ENCODE results near the gene UGGT2.
"Not testable (repeated sequence)": the region's sequence is repeated elsewhere in the genome, so short reads cannot be mapped to it uniquely, and the experiment has no call there.

UGGT2 gene

DNA sequence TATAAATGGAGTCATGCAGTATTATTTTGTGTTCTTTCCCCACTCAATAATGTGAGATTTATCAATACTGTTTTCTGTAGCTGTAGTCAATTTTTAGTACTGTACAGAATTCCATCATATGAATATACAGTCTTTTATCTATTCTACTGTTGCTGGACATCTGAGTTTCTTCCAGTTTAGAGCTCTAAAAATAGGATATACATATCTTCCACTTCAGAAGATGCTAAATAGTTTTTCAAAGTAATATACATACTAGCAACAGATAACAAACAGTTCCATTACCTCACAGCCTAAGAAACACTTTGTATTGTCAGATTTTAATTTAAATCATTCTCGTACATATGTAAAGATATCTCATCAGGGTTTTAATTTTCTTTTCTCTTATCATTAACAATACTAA, 149.6 kb downstream of the UGGT2 start:
- no peak for DNase-seq (ENCODE audit: low read depth in 2 of 3, low spot score in 2 of 3)

DNA sequence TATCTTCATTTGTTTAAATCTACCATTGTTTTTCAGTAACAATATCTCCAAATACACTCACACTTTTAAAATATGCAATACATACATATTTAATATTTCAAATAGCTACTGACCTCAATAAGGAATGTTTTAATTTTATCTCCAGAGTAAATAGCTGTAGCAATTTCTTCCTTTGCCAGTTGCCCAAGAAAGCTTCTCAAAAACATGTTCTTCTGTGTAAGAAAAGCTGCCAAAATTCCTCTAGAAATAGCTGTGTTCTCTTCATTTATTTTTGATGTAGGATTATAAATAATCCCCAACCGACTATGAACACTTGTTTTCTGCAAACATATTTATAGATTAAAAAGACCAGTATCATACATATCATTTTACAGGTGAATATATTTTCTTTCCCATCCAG, 150.5 kb downstream of the UGGT2 start:
- DNase-seq (ENCODE audit: low read depth in 2 of 3, low spot score in 2 of 3): no peak

DNA sequence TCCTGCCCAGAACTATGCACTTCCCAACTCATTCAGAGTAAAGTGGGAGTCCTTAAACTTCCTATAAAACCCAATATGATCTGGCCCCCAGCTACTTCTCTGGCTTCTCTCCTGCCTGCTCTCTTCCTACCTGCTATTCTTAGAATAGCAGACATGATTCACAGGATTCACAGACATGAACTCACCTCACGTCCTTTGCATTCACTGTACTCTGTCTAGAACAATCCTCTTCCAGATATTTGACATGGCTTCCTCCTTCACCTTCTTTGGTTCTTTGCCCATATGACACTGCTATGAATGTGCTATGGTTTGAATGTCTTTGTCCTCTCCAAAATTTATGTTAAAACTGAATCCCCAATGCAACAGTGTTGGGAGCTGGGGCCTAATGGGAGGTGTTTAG, 154.9 kb downstream of the UGGT2 start:
- DNase-seq (ENCODE audit: low read depth in 2 of 3, low spot score in 2 of 3): no peak

DNA sequence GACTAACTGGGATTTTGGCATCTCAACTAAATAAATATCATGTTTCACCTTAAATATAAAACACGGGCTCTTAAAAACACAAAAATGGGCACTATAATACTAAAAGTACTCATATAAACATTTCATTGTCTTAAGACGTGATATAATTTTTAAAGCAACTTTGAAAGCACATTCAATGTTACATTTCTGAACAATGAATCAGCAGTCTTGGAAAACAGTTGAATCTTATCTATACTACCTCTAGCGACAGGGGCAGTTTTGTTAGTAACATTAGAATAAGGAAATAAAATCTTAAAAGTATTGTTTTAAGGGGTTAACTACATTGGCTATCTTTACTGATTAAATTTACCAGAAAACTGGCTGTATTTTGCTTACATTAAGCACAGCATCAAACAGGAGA, 156.9 kb downstream of the UGGT2 start:
- no peak for DNase-seq (ENCODE audit: low read depth in 2 of 3, low spot score in 2 of 3)

DNA sequence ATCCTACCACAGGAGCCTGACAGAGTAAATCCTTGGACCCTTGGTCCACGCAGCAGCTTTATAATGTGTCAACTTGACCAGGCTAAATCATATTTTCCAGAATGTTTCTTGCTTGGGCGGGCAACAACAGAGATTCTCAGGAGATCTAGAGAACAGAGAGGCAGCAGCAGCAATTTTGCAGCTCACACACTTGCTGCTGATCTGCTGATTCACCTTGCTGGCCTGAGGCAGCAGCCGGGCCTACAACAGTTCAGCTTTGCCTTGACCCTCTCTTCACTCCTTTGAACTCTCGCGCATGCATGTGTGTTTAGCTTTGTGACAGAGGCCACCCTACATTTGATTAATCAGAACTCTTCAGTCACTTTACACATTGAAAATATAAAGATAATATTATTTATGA, 159.3 kb downstream of the UGGT2 start:
- DNase-seq (ENCODE audit: low read depth in 2 of 3, low spot score in 2 of 3): no peak

DNA sequence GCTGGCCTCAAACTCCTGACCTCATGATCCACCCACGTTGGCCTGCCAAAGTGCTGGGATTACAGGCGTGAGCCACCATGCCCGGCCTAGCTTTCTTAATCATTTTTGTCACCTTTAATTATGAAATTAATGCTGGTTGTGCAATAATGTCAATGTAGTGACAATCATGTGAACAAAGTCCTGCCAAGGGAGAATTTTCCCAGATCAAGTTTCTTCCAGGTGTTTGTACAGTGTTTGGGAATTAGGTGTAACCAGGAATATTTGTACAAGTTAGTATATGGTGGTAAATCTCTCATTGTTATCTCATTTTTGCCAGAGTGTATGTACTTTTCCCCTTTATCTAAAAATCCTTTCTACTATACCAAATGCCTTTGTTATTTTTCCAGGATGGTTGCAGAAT, 171.1 kb downstream of the UGGT2 start:
- DNase-seq (ENCODE audit: low read depth in 2 of 3, low spot score in 2 of 3): no peak

DNA sequence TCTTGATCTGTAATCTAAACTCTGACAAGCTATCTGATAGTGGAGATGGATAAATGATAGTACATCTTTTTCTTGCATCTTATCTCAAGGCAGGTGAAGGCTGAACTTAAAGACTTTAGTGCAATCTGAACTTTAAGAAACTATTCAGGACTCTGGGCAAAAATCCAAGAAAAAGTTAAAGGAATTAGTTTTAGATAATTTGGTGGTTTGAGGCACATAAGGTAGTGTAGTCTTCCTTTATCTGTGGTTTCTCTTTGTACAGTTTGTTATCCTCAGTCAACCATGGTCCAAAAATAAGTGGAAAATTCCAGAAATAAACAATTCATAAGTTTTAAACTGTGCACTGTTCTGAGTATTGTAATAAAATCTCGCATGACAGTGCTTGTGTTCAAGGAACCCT, 172.9 kb downstream of the UGGT2 start:
- no peak for DNase-seq (ENCODE audit: low read depth in 2 of 3, low spot score in 2 of 3)

DNA sequence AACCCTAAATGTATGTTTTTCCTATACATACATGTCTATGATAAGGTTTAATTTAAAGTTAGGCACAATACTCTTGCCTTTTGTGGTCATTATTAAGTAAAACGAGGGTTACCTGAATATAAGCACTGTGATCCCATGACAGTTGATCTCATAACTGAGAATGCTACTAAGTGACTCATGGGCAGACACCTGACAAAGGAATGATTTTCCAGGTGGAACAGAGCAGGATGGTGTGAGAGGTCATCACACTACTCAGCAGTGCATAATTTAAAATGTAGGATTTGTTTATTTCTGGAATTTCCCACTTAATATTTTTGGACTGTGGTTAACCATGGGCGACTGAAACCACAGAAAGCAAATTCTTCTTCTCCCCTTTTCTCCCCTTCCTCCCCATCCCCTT, 178.9 kb downstream of the UGGT2 start:
- DNase-seq (ENCODE audit: low read depth in 2 of 3, low spot score in 2 of 3): no peak

DNA sequence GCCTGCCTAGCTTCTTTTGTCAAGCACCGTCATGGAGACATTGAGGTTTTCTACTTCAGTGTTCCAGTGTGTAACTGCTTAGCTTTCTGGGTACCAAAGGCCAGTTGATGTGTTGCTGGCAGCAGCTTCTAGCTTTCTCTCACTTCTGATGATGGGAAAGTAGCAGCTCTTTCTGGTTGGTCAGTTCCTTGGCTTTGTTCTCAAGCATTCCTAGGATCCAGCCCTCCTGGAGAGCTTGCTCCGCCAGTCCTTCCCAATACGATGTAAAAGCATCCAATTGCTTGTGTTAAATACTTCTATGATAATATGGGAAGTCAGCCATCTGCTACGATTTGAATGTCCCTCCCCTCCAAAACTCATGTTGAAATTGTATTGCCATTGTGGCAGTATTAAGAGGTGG, 182.8 kb downstream of the UGGT2 start:
- no peak for DNase-seq (ENCODE audit: low read depth in 2 of 3, low spot score in 2 of 3)

DNA sequence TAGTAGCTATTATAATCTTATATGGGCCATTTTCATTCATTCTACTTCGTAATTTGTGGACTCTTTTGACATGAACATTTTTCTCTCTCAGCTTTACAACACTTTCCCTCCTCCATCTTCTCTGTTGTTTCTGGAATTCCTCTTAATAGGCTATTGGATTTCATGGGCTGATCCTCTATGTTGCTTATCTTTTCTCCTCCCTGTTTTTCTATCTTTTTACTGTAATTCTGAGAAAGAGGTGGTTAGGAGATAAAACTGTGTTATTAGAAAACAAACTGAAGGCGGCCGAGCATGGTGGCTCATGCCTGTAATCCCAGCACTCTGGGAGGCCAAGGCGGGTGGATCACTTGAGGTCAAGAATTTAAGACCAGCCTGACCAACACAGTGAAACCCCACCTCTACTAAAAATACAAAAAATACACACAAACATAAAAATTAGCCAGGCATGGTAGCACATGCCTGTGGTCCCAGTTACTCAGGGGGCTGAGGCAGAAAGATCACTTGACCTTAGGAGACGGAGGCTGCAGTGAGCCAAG, 188.1 kb downstream of the UGGT2 start:
- no peak for DNase-seq (ENCODE audit: low read depth in 2 of 3, low spot score in 2 of 3)

DNA sequence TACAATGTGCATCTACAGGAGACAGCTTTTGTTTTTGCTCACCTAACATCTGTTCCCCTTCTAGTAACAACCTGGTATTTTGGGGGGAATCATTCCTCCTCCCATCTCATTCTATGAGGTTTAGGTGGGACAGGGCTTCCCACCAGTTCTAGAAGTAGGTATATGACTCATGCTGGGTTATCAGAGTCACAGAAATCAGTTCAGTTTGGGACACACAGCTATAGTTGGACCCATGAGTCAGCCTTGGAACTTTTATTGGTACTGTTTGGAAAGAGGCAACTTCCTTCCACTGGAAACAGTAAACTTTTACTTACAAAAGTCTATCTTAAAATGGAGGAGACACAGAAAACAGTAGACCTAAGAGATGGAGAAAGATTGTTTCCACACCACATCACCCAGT, 190.8 kb downstream of the UGGT2 start:
- no peak for DNase-seq (ENCODE audit: low read depth in 2 of 3, low spot score in 2 of 3)

DNA sequence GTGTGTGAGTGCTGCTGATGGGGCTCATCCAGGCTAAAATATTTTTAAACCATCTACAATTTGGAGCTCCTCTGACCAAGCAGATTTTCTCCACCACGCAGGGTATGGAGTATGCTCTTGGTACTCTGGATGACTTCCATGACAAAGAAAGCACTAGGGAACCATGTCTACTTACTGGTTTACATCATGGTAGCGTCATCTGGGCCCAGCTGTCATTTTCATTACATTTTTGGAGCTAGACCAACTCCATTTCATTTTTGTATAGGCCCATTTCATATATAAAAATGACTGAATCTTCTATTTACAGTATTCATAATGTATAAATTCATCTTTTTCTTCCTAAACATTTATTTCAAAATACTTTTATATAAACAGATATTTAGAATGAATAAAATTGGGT, 191.9 kb downstream of the UGGT2 start:
- DNase-seq (ENCODE audit: low read depth in 2 of 3, low spot score in 2 of 3): no peak

DNA sequence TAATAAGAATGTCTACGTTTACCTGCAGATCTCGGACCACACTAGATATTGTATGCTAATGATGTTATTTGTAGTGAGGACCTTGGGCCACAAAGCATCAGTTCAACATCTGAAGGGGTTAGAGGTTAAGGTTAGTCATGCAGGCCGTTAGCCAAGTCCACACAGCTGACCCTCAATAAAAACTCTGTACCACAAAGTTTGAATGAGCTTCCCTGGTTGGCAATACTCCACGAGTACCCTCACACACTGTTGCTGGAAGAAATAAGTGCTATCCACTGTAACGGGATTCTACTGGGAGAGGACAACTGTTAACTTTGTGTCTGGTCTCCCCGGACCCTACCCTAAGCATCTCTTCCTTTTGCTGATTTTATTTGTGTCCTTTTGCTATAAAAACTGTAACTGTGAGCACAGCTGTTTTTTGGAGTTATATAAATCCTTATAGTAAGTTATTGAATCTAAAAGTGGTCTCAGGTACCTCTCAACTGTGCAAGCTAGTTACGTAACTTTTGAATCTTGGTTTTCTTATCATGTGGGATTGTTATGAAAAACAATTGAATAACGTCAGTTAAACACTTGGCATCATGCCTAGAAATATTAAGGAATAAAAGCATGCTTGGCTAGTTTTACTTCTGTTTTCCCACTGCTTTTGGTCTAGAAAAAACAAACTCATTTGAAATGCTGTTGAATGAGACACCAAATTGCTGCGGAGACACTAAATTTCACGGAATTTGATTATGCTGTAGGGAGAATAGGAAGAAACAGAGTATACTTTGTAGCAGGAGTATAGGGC, 194.7 kb downstream of the UGGT2 start:
- DNase-seq (ENCODE audit: low read depth in 2 of 3, low spot score in 2 of 3): no peak

DNA sequence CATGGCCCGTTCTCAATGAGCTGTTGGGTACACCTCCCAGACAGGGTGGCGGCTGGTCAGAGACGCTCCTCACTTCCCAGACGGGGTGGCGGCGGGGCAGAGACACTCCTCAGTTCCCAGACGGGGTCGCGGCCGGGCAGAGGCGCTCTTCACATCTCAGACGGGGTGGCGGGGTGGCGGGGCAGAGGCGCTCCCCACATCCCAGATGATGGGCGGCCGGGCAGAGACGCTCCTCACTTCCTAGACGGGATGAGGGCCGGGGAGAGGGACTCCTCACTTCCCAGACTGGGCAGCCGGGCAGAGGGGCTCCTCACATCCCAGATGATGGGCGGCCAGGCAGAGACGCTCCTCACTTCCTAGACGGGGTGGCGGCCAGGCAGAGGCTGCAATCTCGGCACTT, 207.5 kb downstream of the UGGT2 start:
- not testable (repeated sequence) for DNase-seq (ENCODE audit: low read depth in 2 of 3, low spot score in 2 of 3)

DNA sequence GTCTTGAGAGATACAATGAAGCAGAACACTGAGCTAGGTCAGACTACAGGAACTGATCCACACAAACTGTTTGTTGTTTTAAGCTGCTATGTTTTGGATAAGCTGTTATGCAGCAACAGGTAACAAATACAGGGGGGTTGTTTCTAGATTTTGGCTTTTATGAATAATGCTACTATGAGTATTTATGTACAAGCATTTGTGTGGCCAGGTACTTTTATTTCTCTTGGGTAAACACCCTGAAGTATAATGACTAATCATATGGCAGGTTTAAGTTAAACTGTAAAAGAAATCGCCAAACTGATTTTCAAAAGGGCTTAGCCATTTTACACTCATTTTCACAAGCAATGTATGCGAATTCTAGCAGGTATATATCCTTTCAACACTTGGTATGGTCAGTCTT, 210.3 kb downstream of the UGGT2 start:
- no peak for DNase-seq (ENCODE audit: low read depth in 2 of 3, low spot score in 2 of 3)

DNA sequence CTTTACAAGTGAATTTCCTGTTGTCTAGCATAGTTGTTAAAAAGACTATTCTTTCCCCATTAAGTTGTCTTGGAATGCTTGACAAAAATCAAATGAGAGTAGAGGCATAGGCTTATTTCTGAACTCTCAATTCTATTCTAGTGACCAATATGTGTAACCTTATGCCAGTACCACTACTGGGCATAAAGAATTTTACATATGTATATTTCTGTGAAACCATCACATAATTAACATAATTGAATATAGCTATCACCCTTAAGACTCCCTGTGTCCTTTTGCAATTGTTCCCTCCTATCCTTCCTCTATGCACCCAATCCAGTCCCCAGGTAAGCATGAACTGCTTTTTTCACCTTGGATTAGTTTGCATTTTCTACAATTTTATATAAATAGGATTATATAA, 211.3 kb downstream of the UGGT2 start:
- no peak for DNase-seq (ENCODE audit: low read depth in 2 of 3, low spot score in 2 of 3)

DNA sequence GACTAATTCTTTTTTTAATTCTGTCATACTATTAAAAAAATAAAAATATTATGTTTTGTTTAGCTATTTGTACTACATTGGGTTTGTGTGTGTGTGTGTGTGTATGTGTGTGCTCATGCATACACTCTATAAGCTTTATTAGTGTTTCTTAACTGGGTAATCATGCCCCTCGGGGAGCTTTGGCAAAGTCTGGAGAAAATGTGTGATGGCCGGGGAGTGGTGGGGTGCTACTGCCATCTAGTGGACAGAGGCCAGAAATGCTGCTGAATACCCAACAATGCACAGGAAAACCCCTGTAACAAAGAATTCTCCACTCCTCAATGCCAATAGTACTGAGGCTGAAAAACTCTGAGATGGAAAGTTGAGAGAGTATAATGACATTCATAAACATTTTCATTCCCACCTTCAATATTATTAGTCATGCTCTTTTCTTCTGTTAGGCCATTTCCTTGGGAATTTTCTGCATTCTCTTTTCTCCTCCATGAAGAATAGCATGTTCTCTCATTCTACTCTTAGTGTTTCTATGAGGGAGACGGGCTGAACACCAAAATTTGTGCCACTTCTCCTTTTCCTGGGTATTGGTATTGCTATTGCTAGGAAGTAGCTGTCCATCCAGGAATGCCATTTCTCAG, 219.0 kb downstream of the UGGT2 start:
- DNase-seq (ENCODE audit: low read depth in 2 of 3, low spot score in 2 of 3): peak; percentile 15 to 45 (median 24)

DNA sequence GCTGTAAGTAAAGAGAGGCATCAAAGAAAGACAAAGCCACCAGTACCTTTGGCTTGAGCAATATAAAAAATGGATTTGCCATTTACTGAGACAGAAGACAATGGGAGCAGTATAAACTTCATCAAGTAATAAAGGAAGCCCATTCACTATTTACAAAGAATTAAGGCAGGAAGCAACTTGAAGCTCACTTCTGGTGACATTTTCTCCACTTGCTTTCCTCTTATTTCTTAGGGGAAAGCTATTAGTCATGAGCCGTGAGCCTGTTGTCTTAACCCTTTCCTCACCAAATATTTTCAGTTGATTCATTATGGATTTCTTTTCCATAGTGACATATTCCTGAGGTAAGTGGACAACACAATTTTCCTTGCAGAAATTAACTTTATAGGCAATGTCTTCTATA, 219.5 kb downstream of the UGGT2 start:
- no peak for DNase-seq (ENCODE audit: low read depth in 2 of 3, low spot score in 2 of 3)

DNA sequence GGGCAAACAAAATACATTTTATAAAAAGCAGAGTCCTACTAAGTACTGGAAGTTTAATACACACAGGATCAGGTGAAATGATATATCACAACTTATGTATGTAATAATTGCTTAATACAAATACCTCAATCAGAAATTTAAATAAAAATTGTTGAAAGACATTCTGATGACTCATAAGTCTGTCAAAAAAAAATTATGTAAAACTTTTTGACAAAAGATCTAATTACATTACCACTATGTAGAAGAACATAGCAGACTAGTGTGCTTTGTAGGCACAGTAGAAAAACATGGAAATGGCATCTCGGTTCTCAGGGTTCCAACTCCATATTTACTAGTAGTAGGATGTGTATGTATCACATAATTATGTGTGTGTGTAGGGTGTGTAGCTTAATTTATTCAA, 220.1 kb downstream of the UGGT2 start:
- no peak for DNase-seq (ENCODE audit: low read depth in 2 of 3, low spot score in 2 of 3)

DNA sequence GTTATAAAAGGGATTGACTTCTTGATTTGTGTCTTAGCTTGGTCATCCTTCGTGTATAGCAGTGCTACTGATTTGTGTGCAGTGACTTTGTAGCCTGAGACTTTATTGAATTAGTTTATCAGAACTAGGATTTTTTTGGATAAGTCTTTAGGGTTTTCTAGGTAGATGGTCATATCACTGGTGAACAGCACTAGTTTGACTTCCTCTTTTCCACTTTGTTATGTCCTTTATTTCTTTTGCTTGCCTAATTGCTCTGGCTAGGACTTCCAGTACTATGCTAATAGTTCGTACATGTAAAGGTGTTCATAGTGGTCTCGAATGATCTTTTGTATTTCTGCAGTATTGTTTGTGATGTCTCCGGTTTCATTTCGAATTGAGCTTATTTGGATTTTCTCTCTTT, 230.9 kb downstream of the UGGT2 start:
- no peak for DNase-seq (ENCODE audit: low read depth in 2 of 3, low spot score in 2 of 3)

DNA sequence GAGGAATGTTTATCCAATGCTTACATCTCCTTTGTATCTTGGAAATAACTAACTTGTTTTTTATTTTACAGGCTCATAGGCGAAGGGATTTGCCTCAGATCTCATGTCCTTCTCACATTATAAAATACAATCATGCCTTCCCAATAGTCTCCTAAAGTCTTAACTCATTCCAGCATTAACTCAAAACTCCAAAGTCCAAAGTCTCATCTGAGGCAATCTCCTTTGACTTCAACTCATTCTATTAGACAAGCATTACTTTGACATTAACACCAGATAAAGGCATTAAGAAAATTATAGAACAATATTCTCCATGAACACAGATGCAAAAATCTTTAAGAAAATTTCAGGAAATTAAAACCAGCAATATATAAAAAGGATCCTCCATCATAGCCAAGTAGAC, 238.7 kb downstream of the UGGT2 start:
- no peak for DNase-seq (ENCODE audit: low read depth in 2 of 3, low spot score in 2 of 3)

DNA sequence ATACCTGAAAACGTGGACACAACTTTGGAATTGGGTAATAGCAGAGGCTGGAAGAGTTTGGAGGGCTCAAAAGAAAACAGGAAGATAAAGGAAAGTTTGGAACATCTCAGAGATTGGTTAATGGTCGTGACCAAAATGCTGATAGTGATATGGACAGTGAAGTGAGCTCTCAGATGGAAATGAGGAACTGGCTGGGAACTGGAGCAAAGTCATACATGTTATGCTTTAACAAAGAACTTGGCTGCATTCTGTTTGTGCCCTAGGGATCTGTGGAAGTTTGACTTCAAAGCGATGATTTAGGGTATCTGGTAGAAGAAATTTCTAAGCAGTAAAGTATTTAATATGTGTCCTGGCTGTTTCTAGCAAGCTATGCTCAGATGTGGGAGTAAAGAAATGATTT, 240.1 kb downstream of the UGGT2 start:
- no peak for DNase-seq (ENCODE audit: low read depth in 2 of 3, low spot score in 2 of 3)

DNA sequence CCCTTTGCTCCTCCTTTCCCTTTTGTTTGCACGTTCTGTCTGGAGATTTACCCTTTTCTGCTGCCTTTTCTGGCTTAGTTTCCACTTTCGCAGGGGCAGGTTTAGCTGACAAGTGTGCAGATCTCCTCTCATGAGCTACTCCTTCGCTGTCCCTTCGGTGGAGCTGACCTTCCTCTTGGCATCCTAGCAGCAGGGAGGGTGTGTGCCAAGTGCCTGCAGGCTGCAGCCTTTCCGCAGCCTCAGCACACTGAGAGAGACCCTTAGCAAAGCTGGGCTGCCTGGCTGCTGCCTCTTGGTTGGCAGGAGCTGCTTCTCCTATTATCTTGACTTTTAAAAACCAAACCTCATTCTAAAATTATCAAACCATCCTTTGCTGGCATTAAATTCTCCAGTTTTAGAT, 243.8 kb downstream of the UGGT2 start:
- DNase-seq (ENCODE audit: low read depth in 2 of 3, low spot score in 2 of 3): no peak
